K562 (cell line): Measurements from ENCODE around the gene HAT1. TPM values are rescaled to one million over a fixed set of nuclear protein-coding genes. Genes with fewer than 3 reads are reported as not detected.
A peak's percentile ranks its signal among the peaks of the same experiment; 100 is the strongest.

Experiments
- IRF2 ChIP-seq: sonication (generic); formaldehyde crosslinking; IDR thresholded peaks from 2 replicates; pipeline ENCODE4 v1.8.1; 2022; ENCODE audit warnings: mild to moderate bottlenecking, missing genetic modification reagents
- NBN ChIP-seq: fragments of 450-650 bp; IDR thresholded peaks from 2 replicates; pipeline ENCODE4 v1.6.1; 2016; ENCODE audit warnings: low read depth, mild to moderate bottlenecking
- NEUROD1 ChIP-seq: fragments of 150-350 bp; IDR thresholded peaks from 2 replicates; pipeline ENCODE4 v1.6.1; 2014; ENCODE audit warnings: borderline replicate concordance, low read length, low read depth; ENCODE audit not compliant: partially characterized antibody
- POLR3A ChIP-seq: IDR thresholded peaks from 2 replicates; pipeline ENCODE4 v1.6.1; 2011; ENCODE audit warnings: borderline replicate concordance, mild to moderate bottlenecking, moderate library complexity; ENCODE audit not compliant: insufficient read length, insufficient read depth; ENCODE audit errors: extremely low read depth
- PPARD ChIP-seq: fragments of 250-450 bp; sonication (Bioruptor Pico); IDR thresholded peaks from 2 replicates; pipeline ENCODE4 v1.8.0; 2022; ENCODE audit warnings: inconsistent platforms, mild to moderate bottlenecking, moderate library complexity
- TEAD1 ChIP-seq, 2 experiments: fragments of 450-650 bp in 1 of 2; sonication (generic) in 1 of 2; formaldehyde crosslinking; IDR thresholded peaks; 2 replicates each; pipeline versions ENCODE4 v1.4.0 to v1.8.0; 2020 to 2022; ENCODE audit warnings: mild to moderate bottlenecking in 2 of 2, missing genetic modification reagents in 1 of 2
- TRIM28 ChIP-seq: fragments of 450-650 bp; IDR thresholded peaks from 2 replicates; pipeline ENCODE4 v1.6.1; 2017
- YY1 ChIP-seq, 3 experiments: IDR thresholded peaks; 2 replicates each; pipeline ENCODE4 v1.6.1; 2011; ENCODE audit warnings: low read length in 2 of 3, mild to moderate bottlenecking in 2 of 3, moderate library complexity in 2 of 3, borderline replicate concordance in 1 of 3, control low read depth in 1 of 3, low read depth in 1 of 3; ENCODE audit not compliant: insufficient read depth in 3 of 3, insufficient replicate concordance in 2 of 3, control insufficient read depth in 1 of 3, insufficient read length in 1 of 3; ENCODE audit errors: extremely low read depth in 1 of 3
- ZNF780A ChIP-seq: fragments of 250-450 bp; sonication (Bioruptor Pico); IDR thresholded peaks from 2 replicates; pipeline ENCODE4 v1.5.0; 2021; ENCODE audit warnings: mild to moderate bottlenecking
- polyA plus RNA-seq, 8 experiments: library from polyadenylated mRNA; depleted of rRNA in 4 of 8; stranded (reverse) in 5 of 8; unstranded in 3 of 8; fragments of >200 nt; fragmentation: Nextera tagmentation in 2 of 8; fragmentation: Illumina TruSeq in 1 of 8; extraction: Ambion mirVana in 2 of 8; extraction: Trizol in 1 of 8; gene quantifications; 2 replicates each; pipeline versions ENCODE4 v1.2.1 to v1.2.3, GENCODE V29; 2011 to 2014; ENCODE audit warnings: inconsistent platforms in 1 of 8, missing spikeins in 1 of 8
- total RNA-seq, 7 experiments: library from RNA; depleted of rRNA in 6 of 7; stranded (reverse); fragments of >200 nt in 6 of 7; fragmentation: Illumina TruSeq in 2 of 7; extraction: Trizol in 2 of 7; gene quantifications; 2 replicates each; pipeline versions ENCODE4 v1.2.1 to v1.2.3, GENCODE V29; 2011 to 2021; ENCODE audit warnings: low replicate concordance in 1 of 7
- TF ChIP-seq, protein P1 (sequence below): sonication (generic); formaldehyde crosslinking; IDR thresholded peaks from 2 replicates; pipeline ENCODE4 v1.8.0; 2022; ENCODE audit warnings: mild to moderate bottlenecking, missing genetic modification reagents
- TF ChIP-seq, protein P2 (sequence below): sonication (generic); formaldehyde crosslinking; IDR thresholded peaks from 2 replicates; pipeline ENCODE4 v1.8.1; 2023; ENCODE audit warnings: mild to moderate bottlenecking, missing genetic modification reagents
- TF ChIP-seq, protein P3 (sequence below): fragments of 450-650 bp; IDR thresholded peaks from 2 replicates; pipeline ENCODE4 v1.6.1; 2016; ENCODE audit warnings: low read depth
- TF ChIP-seq, protein P4 (sequence below): fragments of 250-450 bp; sonication (Bioruptor Pico); IDR thresholded peaks from 2 replicates; pipeline ENCODE4 v1.6.1; 2021; ENCODE audit warnings: mild to moderate bottlenecking

Gene HAT1
- total and polyA plus RNA-seq, 9 of the 15 experiments (the other 6 are each of a cell fraction or from before 2014, with no cell fraction given), result 125 to 384 (median 244) TPM

DNA sequence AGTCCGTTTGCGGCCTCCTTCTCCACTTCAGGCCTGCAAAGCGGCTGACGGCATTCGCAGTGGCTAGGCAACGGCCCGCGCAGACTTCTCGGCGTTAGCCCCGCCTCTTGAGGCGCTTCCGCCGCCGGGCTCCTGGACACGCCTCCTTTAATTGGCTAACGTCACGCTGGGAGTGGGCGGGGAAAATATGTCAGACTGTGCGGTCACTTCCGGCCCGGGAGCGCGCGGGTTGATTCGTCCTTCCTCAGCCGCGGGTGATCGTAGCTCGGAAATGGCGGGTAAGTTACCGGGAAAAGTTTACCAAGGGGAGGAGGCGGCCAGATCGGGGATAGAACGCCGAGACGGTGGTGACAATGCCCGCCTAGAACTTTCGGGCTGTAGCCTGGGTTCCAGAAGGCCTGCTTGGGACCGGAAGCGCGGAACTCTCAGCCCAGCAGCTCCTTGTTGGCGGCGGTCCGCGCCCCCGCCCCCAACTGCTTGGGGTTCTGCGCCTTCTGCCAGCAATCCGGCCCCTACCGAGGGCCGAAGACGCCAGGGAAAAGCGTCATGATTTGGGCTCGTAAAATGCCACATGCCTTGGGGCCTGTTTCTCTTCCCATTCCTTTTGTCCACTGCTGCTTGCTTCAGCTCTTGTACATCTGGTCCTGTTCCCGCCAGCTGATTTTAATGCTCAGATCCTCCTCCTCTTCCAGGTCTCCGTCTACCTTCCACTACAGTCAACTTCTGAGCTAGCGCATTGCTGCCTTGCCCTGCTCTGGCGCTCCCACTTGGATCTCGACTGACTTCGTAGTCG is at the start of gene HAT1 (continued):
- TF ChIP-seq YY1 (IDR thresholded peaks at IDR 0.05; ENCODE audit: borderline replicate concordance in 1 of 3, control insufficient read depth in 1 of 3, extremely low read depth in 1 of 3, insufficient read depth in 3 of 3, insufficient read length in 1 of 3, insufficient replicate concordance in 2 of 3, low read depth in 1 of 3, low read length in 2 of 3) (peak; percentile 44 to 92 (median 81)), POLR3A (no peak), TRIM28 (no peak), NBN (peak; percentile 41; the same call in 1 of the 2 replicates), ZNF780A (CRISPR knock-in tag) (no peak), TEAD1 (CRISPR knock-in tag; IDR thresholded peaks at IDR 0.05) (peak in 1 of 2 experiments; percentile 52; a peak in 1 of 4 replicates), PPARD (CRISPR knock-in tag) (no peak), IRF2 (CRISPR knock-in tag) (no peak), NEUROD1 (no peak)
- TF ChIP-seq, protein P1, sequence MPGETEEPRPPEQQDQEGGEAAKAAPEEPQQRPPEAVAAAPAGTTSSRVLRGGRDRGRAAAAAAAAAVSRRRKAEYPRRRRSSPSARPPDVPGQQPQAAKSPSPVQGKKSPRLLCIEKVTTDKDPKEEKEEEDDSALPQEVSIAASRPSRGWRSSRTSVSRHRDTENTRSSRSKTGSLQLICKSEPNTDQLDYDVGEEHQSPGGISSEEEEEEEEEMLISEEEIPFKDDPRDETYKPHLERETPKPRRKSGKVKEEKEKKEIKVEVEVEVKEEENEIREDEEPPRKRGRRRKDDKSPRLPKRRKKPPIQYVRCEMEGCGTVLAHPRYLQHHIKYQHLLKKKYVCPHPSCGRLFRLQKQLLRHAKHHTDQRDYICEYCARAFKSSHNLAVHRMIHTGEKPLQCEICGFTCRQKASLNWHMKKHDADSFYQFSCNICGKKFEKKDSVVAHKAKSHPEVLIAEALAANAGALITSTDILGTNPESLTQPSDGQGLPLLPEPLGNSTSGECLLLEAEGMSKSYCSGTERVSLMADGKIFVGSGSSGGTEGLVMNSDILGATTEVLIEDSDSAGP (CRISPR knock-in tag), result no peak
- TF ChIP-seq, protein P2, sequence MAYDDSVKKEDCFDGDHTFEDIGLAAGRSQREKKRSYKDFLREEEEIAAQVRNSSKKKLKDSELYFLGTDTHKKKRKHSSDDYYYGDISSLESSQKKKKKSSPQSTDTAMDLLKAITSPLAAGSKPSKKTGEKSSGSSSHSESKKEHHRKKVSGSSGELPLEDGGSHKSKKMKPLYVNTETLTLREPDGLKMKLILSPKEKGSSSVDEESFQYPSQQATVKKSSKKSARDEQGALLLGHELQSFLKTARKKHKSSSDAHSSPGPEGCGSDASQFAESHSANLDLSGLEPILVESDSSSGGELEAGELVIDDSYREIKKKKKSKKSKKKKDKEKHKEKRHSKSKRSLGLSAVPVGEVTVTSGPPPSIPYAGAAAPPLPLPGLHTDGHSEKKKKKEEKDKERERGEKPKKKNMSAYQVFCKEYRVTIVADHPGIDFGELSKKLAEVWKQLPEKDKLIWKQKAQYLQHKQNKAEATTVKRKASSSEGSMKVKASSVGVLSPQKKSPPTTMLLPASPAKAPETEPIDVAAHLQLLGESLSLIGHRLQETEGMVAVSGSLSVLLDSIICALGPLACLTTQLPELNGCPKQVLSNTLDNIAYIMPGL, result peak; percentile 82
- TF ChIP-seq, protein P3, sequence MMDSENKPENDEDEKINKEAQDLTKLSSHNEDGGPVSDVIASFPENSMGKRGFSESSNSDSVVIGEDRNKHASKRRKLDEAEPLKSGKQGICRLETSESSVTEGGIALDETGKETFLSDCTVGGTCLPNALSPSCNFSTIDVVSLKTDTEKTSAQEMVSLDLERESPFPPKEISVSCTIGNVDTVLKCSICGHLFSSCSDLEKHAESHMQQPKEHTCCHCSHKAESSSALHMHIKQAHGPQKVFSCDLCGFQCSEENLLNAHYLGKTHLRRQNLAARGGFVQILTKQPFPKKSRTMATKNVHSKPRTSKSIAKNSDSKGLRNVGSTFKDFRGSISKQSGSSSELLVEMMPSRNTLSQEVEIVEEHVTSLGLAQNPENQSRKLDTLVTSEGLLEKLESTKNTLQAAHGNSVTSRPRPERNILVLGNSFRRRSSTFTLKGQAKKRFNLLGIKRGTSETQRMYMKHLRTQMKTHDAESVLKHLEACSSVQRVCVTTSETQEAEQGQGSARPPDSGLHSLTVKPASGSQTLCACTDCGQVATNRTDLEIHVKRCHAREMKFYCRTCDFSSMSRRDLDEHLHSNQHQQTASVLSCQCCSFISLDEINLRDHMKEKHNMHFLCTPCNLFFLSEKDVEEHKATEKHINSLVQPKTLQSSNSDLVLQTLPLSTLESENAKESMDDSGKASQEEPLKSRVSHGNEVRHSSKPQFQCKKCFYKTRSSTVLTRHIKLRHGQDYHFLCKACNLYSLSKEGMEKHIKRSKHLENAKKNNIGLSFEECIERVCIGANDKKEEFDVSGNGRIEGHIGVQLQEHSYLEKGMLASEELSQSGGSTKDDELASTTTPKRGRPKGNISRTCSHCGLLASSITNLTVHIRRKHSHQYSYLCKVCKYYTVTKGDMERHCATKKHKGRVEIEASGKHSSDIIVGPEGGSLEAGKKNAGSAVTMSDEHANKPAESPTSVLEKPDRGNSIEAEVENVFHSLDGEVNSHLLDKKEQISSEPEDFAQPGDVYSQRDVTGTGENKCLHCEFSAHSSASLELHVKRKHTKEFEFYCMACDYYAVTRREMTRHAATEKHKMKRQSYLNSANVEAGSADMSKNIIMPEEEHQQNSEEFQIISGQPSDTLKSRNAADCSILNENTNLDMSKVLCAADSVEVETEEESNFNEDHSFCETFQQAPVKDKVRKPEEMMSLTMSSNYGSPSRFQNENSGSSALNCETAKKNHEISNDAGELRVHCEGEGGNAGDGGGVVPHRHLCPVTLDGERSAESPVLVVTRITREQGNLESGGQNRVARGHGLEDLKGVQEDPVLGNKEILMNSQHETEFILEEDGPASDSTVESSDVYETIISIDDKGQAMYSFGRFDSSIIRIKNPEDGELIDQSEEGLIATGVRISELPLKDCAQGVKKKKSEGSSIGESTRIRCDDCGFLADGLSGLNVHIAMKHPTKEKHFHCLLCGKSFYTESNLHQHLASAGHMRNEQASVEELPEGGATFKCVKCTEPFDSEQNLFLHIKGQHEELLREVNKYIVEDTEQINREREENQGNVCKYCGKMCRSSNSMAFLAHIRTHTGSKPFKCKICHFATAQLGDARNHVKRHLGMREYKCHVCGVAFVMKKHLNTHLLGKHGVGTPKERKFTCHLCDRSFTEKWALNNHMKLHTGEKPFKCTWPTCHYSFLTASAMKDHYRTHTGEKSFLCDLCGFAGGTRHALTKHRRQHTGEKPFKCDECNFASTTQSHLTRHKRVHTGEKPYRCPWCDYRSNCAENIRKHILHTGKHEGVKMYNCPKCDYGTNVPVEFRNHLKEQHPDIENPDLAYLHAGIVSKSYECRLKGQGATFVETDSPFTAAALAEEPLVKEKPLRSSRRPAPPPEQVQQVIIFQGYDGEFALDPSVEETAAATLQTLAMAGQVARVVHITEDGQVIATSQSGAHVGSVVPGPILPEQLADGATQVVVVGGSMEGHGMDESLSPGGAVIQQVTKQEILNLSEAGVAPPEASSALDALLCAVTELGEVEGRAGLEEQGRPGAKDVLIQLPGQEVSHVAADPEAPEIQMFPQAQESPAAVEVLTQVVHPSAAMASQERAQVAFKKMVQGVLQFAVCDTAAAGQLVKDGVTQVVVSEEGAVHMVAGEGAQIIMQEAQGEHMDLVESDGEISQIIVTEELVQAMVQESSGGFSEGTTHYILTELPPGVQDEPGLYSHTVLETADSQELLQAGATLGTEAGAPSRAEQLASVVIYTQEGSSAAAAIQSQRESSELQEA, result no peak
- TF ChIP-seq, protein P4, sequence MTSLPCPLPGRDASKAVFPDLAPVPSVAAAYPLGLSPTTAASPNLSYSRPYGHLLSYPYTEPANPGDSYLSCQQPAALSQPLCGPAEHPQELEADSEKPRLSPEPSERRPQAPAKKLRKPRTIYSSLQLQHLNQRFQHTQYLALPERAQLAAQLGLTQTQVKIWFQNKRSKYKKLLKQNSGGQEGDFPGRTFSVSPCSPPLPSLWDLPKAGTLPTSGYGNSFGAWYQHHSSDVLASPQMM (CRISPR knock-in tag), result no peak
